A549 (cell line): ENCODE data around the gene CACNA1D. TPM values are rescaled to one million over a fixed set of nuclear protein-coding genes. Genes with fewer than 3 reads are reported as not detected.

Experiments used
- ATAC-seq, 2 experiments: fragments of 200-7000 bp in 1 of 2; fragments of >200 bp in 1 of 2; cut with Nextera tagmentation in 1 of 2; cut with Tn5 transposase in 1 of 2; 3 replicates each; pipeline versions ENCODE4 v1.8.0 to v1.9.1; 2018 to 2020; ENCODE audit warnings: mild to moderate bottlenecking in 1 of 2, moderate library complexity in 1 of 2
- CTCF ChIA-PET: fragments of 300-600 bp; sonication (Branson Sonifier 250); formaldehyde crosslinking; extraction: SDS; loops from one replicate; lab custom pipeline; 2021; ENCODE audit warnings: antibody characterized with exemption, inconsistent platforms; lab: Yijun Ruan, JAX
- POLR2A ChIA-PET: fragments of 350-600 bp; formaldehyde crosslinking; extraction: SDS; loops from one replicate; lab custom pipeline; 2021; ENCODE audit warnings: antibody characterized with exemption, inconsistent platforms; lab: Yijun Ruan, JAX
- DNase-seq, 2 experiments: peaks; one replicate each; pipeline versions ENCODE4 v3.0.0 to v3.0.0-alpha.2; 2011 to 2016; ENCODE audit warnings: low read depth in 1 of 2, low spot score in 1 of 2
- FAIRE-seq: peaks from 2 replicates; lab custom pipeline; 2011; peaks lifted over from hg19 to GRCh38; lab: Jason Lieb, UNC
- H3K27ac ChIP-seq, 2 experiments: fragments of >200 bp; sonication (Bioruptor Twin); formaldehyde crosslinking; 3 replicates each; pipeline ENCODE4 v1.5.1; 2016 to 2017
- H3K4me1 ChIP-seq: fragments of >200 bp; sonication (Bioruptor Twin); formaldehyde crosslinking; 3 replicates; pipeline ENCODE4 v1.6.1; 2016
- H3K4me2 ChIP-seq: fragments of >200 bp; sonication (Bioruptor Twin); formaldehyde crosslinking; 3 replicates; pipeline ENCODE4 v1.6.1; 2016
- H3K4me3 ChIP-seq: fragments of >200 bp; sonication (Bioruptor Twin); formaldehyde crosslinking; 3 replicates; pipeline ENCODE4 v1.5.1; 2016
- H3K9me3 ChIP-seq: fragments of >200 bp; sonication (Bioruptor Twin); formaldehyde crosslinking; 3 replicates; pipeline ENCODE4 v1.6.1; 2016
- CEBPB ChIP-seq, 2 experiments: fragments of >200 bp in 1 of 2; sonication (Bioruptor Twin) in 1 of 2; formaldehyde crosslinking in 1 of 2; IDR thresholded peaks; 2 replicates each; pipeline ENCODE4 v1.6.1; 2012 to 2016
- CHD2 ChIP-seq: fragments of 150-350 bp; IDR thresholded peaks from 2 replicates; pipeline ENCODE4 v1.6.1; 2014; ENCODE audit warnings: low read length; ENCODE audit not compliant: partially characterized antibody
- EP300 ChIP-seq, 2 experiments: fragments of >200 bp; sonication (Bioruptor Twin); formaldehyde crosslinking; IDR thresholded peaks; 2 replicates in 1 of 2; 3 replicates in 1 of 2; pipeline ENCODE4 v1.6.1; 2016 to 2017
- FOSB ChIP-seq: fragments of 250-450 bp; sonication (Bioruptor Pico); IDR thresholded peaks from 2 replicates; pipeline ENCODE4 v1.5.0; 2020; ENCODE audit warnings: mild to moderate bottlenecking, moderate library complexity
- FOSL2 ChIP-seq, 2 experiments: fragments of 450-650 bp in 1 of 2; fragments of >200 bp in 1 of 2; sonication (Bioruptor Twin) in 1 of 2; formaldehyde crosslinking; IDR thresholded peaks; 2 replicates each; pipeline versions ENCODE4 v1.5.0 to v1.6.1; 2016 to 2020; ENCODE audit warnings: mild to moderate bottlenecking in 1 of 2, moderate library complexity in 1 of 2
- GATA3 ChIP-seq: IDR thresholded peaks from 2 replicates; pipeline ENCODE4 v1.6.1; 2012; ENCODE audit warnings: borderline replicate concordance
- HOXA7 ChIP-seq: fragments of 250-450 bp; sonication (Bioruptor Pico); IDR thresholded peaks from 2 replicates; pipeline ENCODE4 v1.5.0; 2020; ENCODE audit warnings: mild to moderate bottlenecking, moderate library complexity
- KDM1A ChIP-seq: fragments of 200-600 bp; sonication (generic); IDR thresholded peaks from 2 replicates; pipeline ENCODE4 v1.6.1; 2016; ENCODE audit warnings: low read depth, mild to moderate bottlenecking
- MYC ChIP-seq: IDR thresholded peaks from 2 replicates; pipeline ENCODE4 v1.6.1; 2012; ENCODE audit warnings: mild to moderate bottlenecking, inconsistent platforms, low read length, improper control_type of control experiment, borderline replicate concordance
- NFE2L2 ChIP-seq: fragments of 150-350 bp; conservative IDR thresholded peaks from 2 replicates; pipeline ENCODE4 v1.6.1; 2014; ENCODE audit warnings: low read length
- NR3C1 ChIP-seq: fragments of >200 bp; sonication (Bioruptor Twin); formaldehyde crosslinking; IDR thresholded peaks from 3 replicates; pipeline ENCODE4 v1.6.1; 2017
- PHF8 ChIP-seq: fragments of 200-600 bp; sonication (generic); IDR thresholded peaks from 2 replicates; pipeline ENCODE4 v1.6.1; 2016; ENCODE audit warnings: low read depth, mild to moderate bottlenecking, antibody characterized with exemption, moderate library complexity, borderline replicate concordance
- POLR2A ChIP-seq: IDR thresholded peaks from 2 replicates; pipeline ENCODE4 v1.6.1; 2012; ENCODE audit warnings: mild to moderate bottlenecking, low read length
- RAD21 ChIP-seq, 2 experiments: fragments of >200 bp in 1 of 2; sonication (Bioruptor Twin) in 1 of 2; formaldehyde crosslinking in 1 of 2; IDR thresholded peaks in 1 of 2; conservative IDR thresholded peaks in 1 of 2; 2 replicates in 1 of 2; 3 replicates in 1 of 2; pipeline ENCODE4 v1.6.1; 2012 to 2018; ENCODE audit warnings: inconsistent platforms in 1 of 2
- RFX5 ChIP-seq: fragments of 450-650 bp; IDR thresholded peaks from 2 replicates; pipeline ENCODE4 v1.7.1; 2014; ENCODE audit warnings: antibody characterized with exemption, mild to moderate bottlenecking, moderate library complexity
- TP53 ChIP-seq: fragments of 250-450 bp; sonication (Bioruptor Pico); IDR thresholded peaks from 2 replicates; pipeline ENCODE4 v1.5.0; 2021; ENCODE audit warnings: mild to moderate bottlenecking, moderate library complexity
- WGBS: methylation state at CpG from one replicate; pipeline ENCODE4 v1.1.6; 2017; ENCODE audit errors: missing lambda C conversion rate; 5-methylcytosine and 5-hydroxymethylcytosine counted together
- polyA plus RNA-seq, 4 experiments: library from polyadenylated mRNA; depleted of rRNA in 3 of 4; stranded (reverse); fragments of >200 nt; fragmentation: RNase III in 1 of 4; extraction: RNeasy Plus Mini Kit Qiagen cat#74134 plus additional on column Dnase treatment in 1 of 4; gene quantifications; 2 replicates in 3 of 4; 3 replicates in 1 of 4; pipeline ENCODE4 v1.2.3, GENCODE V29; 2011 to 2017
- TF ChIP-seq, protein P1 (sequence below): IDR thresholded peaks from 2 replicates; pipeline ENCODE4 v1.6.1; 2012
- TF ChIP-seq, protein P2 (sequence below): fragments of >200 bp; sonication (Bioruptor Twin); formaldehyde crosslinking; IDR thresholded peaks from 3 replicates; pipeline ENCODE4 v1.6.1; 2016
- TF ChIP-seq, protein P3 (sequence below): fragments of 250-450 bp; sonication (Bioruptor Pico); IDR thresholded peaks from 2 replicates; pipeline ENCODE4 v1.5.0; 2020; ENCODE audit warnings: low read depth, mild to moderate bottlenecking, moderate library complexity
- TF ChIP-seq, protein P4 (sequence below): IDR thresholded peaks from 2 replicates; pipeline ENCODE4 v1.6.1; 2012
- TF ChIP-seq, protein P5 (sequence below): IDR thresholded peaks from 2 replicates; pipeline ENCODE4 v1.6.1; 2012; ENCODE audit warnings: low read depth, borderline replicate concordance
- TF ChIP-seq, protein P6 (sequence below): fragments of >200 bp; sonication (Bioruptor Twin); formaldehyde crosslinking; IDR thresholded peaks from 3 replicates; pipeline ENCODE4 v1.5.1; 2016

CACNA1D gene
- polyA plus RNA-seq, 2 of the 4 experiments (the other 2 are of a cell fraction), result 1.1 to 10.7 TPM

DNA sequence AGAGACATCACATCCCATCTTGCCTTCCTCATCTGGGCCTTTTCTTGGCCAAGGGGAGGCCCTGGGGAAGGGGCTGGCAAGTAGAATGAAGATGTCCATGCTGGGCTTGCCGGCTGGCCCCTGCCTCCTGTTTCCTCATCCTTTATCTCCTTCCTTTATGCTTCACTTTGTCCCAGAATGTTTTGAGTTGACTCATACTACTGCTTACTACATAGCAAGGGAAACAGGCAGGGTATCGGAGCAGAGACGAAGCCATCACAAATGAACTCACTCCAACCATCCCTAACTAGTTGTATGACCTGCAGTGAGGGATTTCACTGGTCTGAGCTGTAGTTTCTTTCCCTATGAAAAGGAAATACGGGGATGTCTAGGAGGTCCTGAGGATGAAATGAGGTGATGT, 285.8 kb downstream of the CACNA1D start:
- no peak for TF ChIP-seq FOSB
- no peak for TF ChIP-seq PHF8
- TF ChIP-seq KDM1A, result no peak
- TF ChIP-seq, protein P1, sequence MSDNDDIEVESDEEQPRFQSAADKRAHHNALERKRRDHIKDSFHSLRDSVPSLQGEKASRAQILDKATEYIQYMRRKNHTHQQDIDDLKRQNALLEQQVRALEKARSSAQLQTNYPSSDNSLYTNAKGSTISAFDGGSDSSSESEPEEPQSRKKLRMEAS, result no peak
- TF ChIP-seq, protein P2, sequence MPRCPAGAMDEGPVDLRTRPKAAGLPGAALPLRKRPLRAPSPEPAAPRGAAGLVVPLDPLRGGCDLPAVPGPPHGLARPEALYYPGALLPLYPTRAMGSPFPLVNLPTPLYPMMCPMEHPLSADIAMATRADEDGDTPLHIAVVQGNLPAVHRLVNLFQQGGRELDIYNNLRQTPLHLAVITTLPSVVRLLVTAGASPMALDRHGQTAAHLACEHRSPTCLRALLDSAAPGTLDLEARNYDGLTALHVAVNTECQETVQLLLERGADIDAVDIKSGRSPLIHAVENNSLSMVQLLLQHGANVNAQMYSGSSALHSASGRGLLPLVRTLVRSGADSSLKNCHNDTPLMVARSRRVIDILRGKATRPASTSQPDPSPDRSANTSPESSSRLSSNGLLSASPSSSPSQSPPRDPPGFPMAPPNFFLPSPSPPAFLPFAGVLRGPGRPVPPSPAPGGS, result no peak
- no peak for TF ChIP-seq MYC
- TF ChIP-seq NFE2L2, result no peak
- TF ChIP-seq FOSL2 (IDR thresholded peaks at IDR 0.05), result no peak
- no peak for TF ChIP-seq FOSL2 (CRISPR knock-in tag; IDR thresholded peaks at IDR 0.05)
- no peak for TF ChIP-seq EP300 (IDR thresholded peaks at IDR 0.05)
- TF ChIP-seq, protein P3, sequence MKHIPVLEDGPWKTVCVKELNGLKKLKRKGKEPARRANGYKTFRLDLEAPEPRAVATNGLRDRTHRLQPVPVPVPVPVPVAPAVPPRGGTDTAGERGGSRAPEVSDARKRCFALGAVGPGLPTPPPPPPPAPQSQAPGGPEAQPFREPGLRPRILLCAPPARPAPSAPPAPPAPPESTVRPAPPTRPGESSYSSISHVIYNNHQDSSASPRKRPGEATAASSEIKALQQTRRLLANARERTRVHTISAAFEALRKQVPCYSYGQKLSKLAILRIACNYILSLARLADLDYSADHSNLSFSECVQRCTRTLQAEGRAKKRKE (CRISPR knock-in tag), result no peak
- TF ChIP-seq, protein P4, sequence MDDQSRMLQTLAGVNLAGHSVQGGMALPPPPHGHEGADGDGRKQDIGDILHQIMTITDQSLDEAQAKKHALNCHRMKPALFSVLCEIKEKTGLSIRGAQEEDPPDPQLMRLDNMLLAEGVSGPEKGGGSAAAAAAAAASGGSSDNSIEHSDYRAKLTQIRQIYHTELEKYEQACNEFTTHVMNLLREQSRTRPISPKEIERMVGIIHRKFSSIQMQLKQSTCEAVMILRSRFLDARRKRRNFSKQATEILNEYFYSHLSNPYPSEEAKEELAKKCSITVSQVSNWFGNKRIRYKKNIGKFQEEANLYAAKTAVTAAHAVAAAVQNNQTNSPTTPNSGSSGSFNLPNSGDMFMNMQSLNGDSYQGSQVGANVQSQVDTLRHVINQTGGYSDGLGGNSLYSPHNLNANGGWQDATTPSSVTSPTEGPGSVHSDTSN, result no peak
- H3K4me3 ChIP-seq, result no peak overlapping the region
- CTCF ChIA-PET, result no interaction called here
- 53% methylated on average over 4 of the region's 4 CpGs for WGBS
- no peaks in the 10 kb centered on the region for H3K4me1 ChIP-seq
- DNase-seq (no peak), ATAC-seq (no peak), FAIRE-seq (no peak)
- no peaks in the 10 kb centered on the region for H3K9me3 ChIP-seq
- POLR2A ChIA-PET, result no interaction called here
- no peak overlapping the region for H3K27ac ChIP-seq
- H3K4me2 ChIP-seq, result no peak overlapping the region

DNA sequence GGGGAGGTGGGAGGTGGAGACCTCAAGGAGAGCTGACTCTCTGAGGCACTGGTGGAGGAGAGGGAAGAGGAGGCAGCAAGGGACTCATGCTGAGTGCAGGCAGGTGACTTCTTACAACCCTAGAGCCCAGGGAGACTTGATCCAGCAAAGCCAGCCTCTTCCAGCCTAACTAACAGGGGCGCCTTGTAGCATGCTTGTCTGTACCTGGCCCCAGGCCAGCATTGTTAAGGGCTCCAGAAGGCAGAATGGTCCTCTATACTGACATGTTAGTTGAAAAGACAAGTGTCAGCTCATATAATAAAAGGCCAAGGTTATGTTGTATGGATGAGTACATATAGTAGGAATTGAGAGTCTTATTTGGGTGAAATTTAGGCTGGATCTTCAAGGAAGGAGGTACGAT, 286.4 kb downstream of the CACNA1D start:
- Histone ChIP-seq H3K4me2 (no peak overlapping the region), H3K27ac (no peak overlapping the region)
- DNase-seq, result no peak
- no peak for ATAC-seq
- TF ChIP-seq TP53 (CRISPR knock-in tag) (no peak), RFX5 (no peak), NFE2L2 (no peak), HOXA7 (CRISPR knock-in tag) (no peak), PHF8 (no peak), GATA3 (no peak), NR3C1 (no peak), CEBPB (IDR thresholded peaks at IDR 0.05) (no peak), CHD2 (no peak), POLR2A (no peak), RAD21 (conservative IDR thresholded peaks at IDR 0.05 in 1 of 2, IDR thresholded peaks at IDR 0.05 in 1 of 2) (no peak)
- TF ChIP-seq, protein P5, sequence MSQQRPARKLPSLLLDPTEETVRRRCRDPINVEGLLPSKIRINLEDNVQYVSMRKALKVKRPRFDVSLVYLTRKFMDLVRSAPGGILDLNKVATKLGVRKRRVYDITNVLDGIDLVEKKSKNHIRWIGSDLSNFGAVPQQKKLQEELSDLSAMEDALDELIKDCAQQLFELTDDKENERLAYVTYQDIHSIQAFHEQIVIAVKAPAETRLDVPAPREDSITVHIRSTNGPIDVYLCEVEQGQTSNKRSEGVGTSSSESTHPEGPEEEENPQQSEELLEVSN, result no peak
- TF ChIP-seq, protein P3 (CRISPR knock-in tag), result no peak
- TF ChIP-seq, protein P6, sequence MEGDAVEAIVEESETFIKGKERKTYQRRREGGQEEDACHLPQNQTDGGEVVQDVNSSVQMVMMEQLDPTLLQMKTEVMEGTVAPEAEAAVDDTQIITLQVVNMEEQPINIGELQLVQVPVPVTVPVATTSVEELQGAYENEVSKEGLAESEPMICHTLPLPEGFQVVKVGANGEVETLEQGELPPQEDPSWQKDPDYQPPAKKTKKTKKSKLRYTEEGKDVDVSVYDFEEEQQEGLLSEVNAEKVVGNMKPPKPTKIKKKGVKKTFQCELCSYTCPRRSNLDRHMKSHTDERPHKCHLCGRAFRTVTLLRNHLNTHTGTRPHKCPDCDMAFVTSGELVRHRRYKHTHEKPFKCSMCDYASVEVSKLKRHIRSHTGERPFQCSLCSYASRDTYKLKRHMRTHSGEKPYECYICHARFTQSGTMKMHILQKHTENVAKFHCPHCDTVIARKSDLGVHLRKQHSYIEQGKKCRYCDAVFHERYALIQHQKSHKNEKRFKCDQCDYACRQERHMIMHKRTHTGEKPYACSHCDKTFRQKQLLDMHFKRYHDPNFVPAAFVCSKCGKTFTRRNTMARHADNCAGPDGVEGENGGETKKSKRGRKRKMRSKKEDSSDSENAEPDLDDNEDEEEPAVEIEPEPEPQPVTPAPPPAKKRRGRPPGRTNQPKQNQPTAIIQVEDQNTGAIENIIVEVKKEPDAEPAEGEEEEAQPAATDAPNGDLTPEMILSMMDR, result no peak
- TF ChIP-seq, all 56 proteins: peak for 0
- H3K4me3 ChIP-seq, result no peak overlapping the region
- no peaks in the 10 kb centered on the region for H3K9me3 ChIP-seq
- no peak for FAIRE-seq
- ChIA-PET CTCF (interaction anchor here (0.6 kb wide), 1 partner anchor 71 kb away, joined by 3 read pairs; no protein-coding TSS in a partner anchor), POLR2A (no interaction called here)
- 67% methylated on average over 2 of the region's 2 CpGs for WGBS
- no peaks in the 10 kb centered on the region for H3K4me1 ChIP-seq
